Ascending aorta (tissue), 2 donors: ENCODE measurements around the gene STEAP3. TPM values are rescaled to one million over a fixed set of nuclear protein-coding genes. Genes with fewer than 3 reads are reported as not detected.

Experiments used
- DNase-seq, 2 donors: peaks; one replicate each; pipeline ENCODE4 v3.0.0-alpha.2; 2019; ENCODE audit warnings: low spot score in 2 of 2
- H3K27ac ChIP-seq, 2 donors: fragments of 200-600 bp; sonication (generic); one replicate each; pipeline ENCODE4 v1.5.1; 2016 to 2017; ENCODE audit warnings: mild to moderate bottlenecking in 1 of 2
- H3K27me3 ChIP-seq: fragments of 200-600 bp; sonication (generic); one replicate; pipeline ENCODE4 v1.5.1; 2017
- H3K36me3 ChIP-seq, 2 donors: fragments of 200-600 bp; sonication (generic); one replicate each; pipeline ENCODE4 v1.5.1; 2016
- H3K4me1 ChIP-seq, 2 donors: fragments of 200-600 bp; sonication (generic); one replicate each; pipeline ENCODE4 v1.5.1; 2016 to 2017; ENCODE audit warnings: mild to moderate bottlenecking in 1 of 2
- H3K4me3 ChIP-seq, 2 donors: fragments of 200-600 bp; sonication (generic); one replicate each; pipeline ENCODE4 v1.5.1; 2016 to 2017; ENCODE audit warnings: mild to moderate bottlenecking in 1 of 2
- H3K9me3 ChIP-seq, 2 donors: fragments of 200-600 bp; sonication (generic); one replicate each; pipeline ENCODE4 v1.5.1; 2016
- intact Hi-C: fragments of 100-400 bp; cut with DNase I; formaldehyde crosslinking; loops from one replicate; pipeline ENCODE4 v1.15.1; 2023
- total RNA-seq: library from RNA; depleted of rRNA; stranded (reverse); fragments of >200 nt; gene quantifications from one replicate; pipeline ENCODE4 v1.1.0, GENCODE V29; 2016
- TF ChIP-seq, protein P1 (sequence below), 3 experiments: fragments of 200-600 bp in 2 of 3; fragments of 450-650 bp in 1 of 3; sonication (generic) in 2 of 3; IDR thresholded peaks; one replicate each; pipeline ENCODE4 v1.5.1; 2016 to 2019; ENCODE audit warnings: antibody characterized with exemption in 3 of 3, mild to moderate bottlenecking in 1 of 3, moderate library complexity in 1 of 3

Gene STEAP3
- total RNA-seq, 1 donor from 2014 or later = 34.5 TPM

- TF ChIP-seq, protein P1, sequence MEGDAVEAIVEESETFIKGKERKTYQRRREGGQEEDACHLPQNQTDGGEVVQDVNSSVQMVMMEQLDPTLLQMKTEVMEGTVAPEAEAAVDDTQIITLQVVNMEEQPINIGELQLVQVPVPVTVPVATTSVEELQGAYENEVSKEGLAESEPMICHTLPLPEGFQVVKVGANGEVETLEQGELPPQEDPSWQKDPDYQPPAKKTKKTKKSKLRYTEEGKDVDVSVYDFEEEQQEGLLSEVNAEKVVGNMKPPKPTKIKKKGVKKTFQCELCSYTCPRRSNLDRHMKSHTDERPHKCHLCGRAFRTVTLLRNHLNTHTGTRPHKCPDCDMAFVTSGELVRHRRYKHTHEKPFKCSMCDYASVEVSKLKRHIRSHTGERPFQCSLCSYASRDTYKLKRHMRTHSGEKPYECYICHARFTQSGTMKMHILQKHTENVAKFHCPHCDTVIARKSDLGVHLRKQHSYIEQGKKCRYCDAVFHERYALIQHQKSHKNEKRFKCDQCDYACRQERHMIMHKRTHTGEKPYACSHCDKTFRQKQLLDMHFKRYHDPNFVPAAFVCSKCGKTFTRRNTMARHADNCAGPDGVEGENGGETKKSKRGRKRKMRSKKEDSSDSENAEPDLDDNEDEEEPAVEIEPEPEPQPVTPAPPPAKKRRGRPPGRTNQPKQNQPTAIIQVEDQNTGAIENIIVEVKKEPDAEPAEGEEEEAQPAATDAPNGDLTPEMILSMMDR (IDR thresholded peaks at IDR 0.05) = peak; percentile 50 to 78 (median 61)
- H3K27ac ChIP-seq = no peak overlapping the region
- H3K36me3 ChIP-seq = peaks cover 0 to 11% of the 10 kb centered on the region in 2 donors
- H3K27me3 ChIP-seq = no peaks in the 10 kb centered on the region
- intact Hi-C loops = no loop called here
- H3K4me1 ChIP-seq = no peaks in the 10 kb centered on the region
- no peaks in the 10 kb centered on the region for H3K9me3 ChIP-seq
- H3K4me3 ChIP-seq = no peak overlapping the region
- peak in 1 of 2 donors; percentile 79 for DNase-seq
Measured at GRCh38 chr2:119290859-119291587, 67.4 kb downstream of the STEAP3 start.

DNA sequence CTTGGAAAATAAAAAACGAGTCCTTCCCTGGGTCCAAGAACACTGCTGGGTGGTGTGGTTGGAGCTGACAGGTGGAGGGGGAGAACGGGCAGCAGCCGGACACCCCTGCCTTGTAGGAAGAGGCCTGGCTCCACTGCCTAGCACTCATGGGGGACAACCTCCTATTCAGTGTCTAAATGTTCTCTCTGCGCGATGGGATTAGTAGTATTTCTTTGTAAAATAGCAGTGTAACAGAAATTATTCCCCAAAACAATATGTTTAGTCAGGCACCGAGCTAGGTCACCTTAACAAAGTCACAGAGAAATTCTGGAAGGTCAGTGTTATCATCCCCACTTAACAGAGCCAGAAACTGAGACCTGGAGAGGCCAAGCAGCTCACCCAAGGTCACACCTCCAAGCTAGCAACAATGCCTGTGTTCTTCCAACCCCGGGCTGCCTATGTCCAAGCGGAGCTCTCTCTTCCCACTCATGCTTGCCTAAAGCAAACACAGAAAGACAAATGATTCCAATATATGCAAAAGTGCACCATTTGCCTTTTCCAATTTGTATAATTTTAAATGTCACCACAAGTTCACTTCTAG is 68.0 kb downstream of the STEAP3 start:
- DNase-seq = no peak
- Histone ChIP-seq H3K36me3 (peaks cover 0 to 8% of the 10 kb centered on the region in 2 donors), H3K27ac (no peak overlapping the region), H3K4me1 (no peaks in the 10 kb centered on the region), H3K9me3 (no peaks in the 10 kb centered on the region), H3K4me3 (no peak overlapping the region), H3K27me3 (no peaks in the 10 kb centered on the region)
- intact Hi-C loops = no loop called here
- TF ChIP-seq, protein P1 (IDR thresholded peaks at IDR 0.05) = no peak

GRCh38 chr2:119292226-119292625 is 68.6 kb downstream of the STEAP3 start:
- Histone ChIP-seq H3K36me3 (peaks cover 0 to 7% of the 10 kb centered on the region in 2 donors), H3K27me3 (no peaks in the 10 kb centered on the region), H3K4me3 (no peak overlapping the region), H3K27ac (no peak overlapping the region), H3K4me1 (no peaks in the 10 kb centered on the region), H3K9me3 (no peaks in the 10 kb centered on the region)
- DNase-seq = no peak
- intact Hi-C loops = no loop called here
- TF ChIP-seq, protein P1 (IDR thresholded peaks at IDR 0.05) = no peak

GRCh38 chr2:119293254-119293653 is 69.6 kb downstream of the STEAP3 start:
- Histone ChIP-seq H3K4me3 (no peak overlapping the region), H3K27me3 (no peaks in the 10 kb centered on the region), H3K4me1 (no peaks in the 10 kb centered on the region), H3K9me3 (no peaks in the 10 kb centered on the region), H3K36me3 (peaks cover 0 to 7% of the 10 kb centered on the region in 2 donors), H3K27ac (no peak overlapping the region)
- TF ChIP-seq, protein P1 (IDR thresholded peaks at IDR 0.05) = no peak
- DNase-seq = no peak
- intact Hi-C loops = no loop called here

DNA sequence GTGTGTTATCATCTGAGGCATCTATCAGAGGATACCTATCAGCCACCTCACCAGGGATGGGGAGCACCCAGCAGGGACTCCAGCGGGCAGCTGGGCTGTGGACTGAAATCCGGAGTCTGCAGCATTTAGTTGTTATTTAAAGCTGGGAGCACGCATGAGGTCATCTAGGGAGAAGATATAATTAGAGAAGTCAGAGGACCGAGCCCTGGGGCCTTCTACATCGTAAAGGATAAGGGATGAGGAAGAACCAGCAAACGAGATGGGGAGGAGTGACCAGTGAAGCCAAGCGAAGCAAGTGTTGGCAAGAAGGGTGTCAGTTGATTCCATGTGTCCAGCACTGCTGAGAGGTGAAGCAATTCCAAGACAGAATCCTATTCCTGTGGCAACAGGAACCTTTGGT is 70.3 kb downstream of the STEAP3 start:
- intact Hi-C loops = no loop called here
- no peak for DNase-seq
- TF ChIP-seq, protein P1 (IDR thresholded peaks at IDR 0.05) = no peak

More for the DNA sequence above, 70.3 kb downstream of the STEAP3 start:
- Histone ChIP-seq H3K4me1 (no peaks in the 10 kb centered on the region), H3K27ac (no peak overlapping the region), H3K9me3 (no peaks in the 10 kb centered on the region), H3K4me3 (no peak overlapping the region), H3K36me3 (peaks cover 0 to 7% of the 10 kb centered on the region in 2 donors), H3K27me3 (no peaks in the 10 kb centered on the region)
